GM19372 (cell line): ENCODE data around the gene NAA40.

ENCODE experiments used
- ATAC-seq: cut with Tn5 transposase; IDR thresholded peaks from one replicate; pipeline ENCODE4 v1.9.1; 2021; ENCODE audit warnings: mild to moderate bottlenecking, low read depth, moderate library complexity; ENCODE audit not compliant: unreplicated experiment

The NAA40 gene

GRCh38 chr11:63911876-63912275 is 26.9 kb upstream of the NAA40 start:
- ATAC-seq = no peak

- no peak for ATAC-seq
Measured at GRCh38 chr11:63912678-63913077, 26.1 kb upstream of the NAA40 start.

GRCh38 chr11:63913866-63914830 is 24.7 kb upstream of the NAA40 start:
- no peak for ATAC-seq

- no peak for ATAC-seq
Measured at GRCh38 chr11:63914896-63915691, 23.7 kb upstream of the NAA40 start.

- no peak for ATAC-seq
Measured at GRCh38 chr11:63915961-63916836, 22.6 kb upstream of the NAA40 start.

GRCh38 chr11:63916837-63917691 is 21.7 kb upstream of the NAA40 start, which contains the start of gene RCOR2:
Gene RCOR2, minus strand, starts transcription at chr11:63917164. Its CDS starts 708 bp downstream, at chr11:63916456.
- no peak for ATAC-seq

GRCh38 chr11:63917692-63918506 is 20.9 kb upstream of the NAA40 start:
- no peak for ATAC-seq

GRCh38 chr11:63918507-63919191 is 20.2 kb upstream of the NAA40 start:
- no peak for ATAC-seq

GRCh38 chr11:63919267-63920125 is 19.3 kb upstream of the NAA40 start:
- no peak for ATAC-seq

GRCh38 chr11:63920126-63920938 is 18.5 kb upstream of the NAA40 start:
- ATAC-seq = no peak

- no peak for ATAC-seq
Measured at GRCh38 chr11:63920939-63921417, 17.8 kb upstream of the NAA40 start.

GRCh38 chr11:63922673-63923192 is 16.1 kb upstream of the NAA40 start:
- ATAC-seq = no peak

- no peak for ATAC-seq
Measured at GRCh38 chr11:63923319-63923718, 15.5 kb upstream of the NAA40 start.

- no peak for ATAC-seq
Measured at GRCh38 chr11:63929616-63930015, 9.2 kb upstream of the NAA40 start.

GRCh38 chr11:63931045-63931444 is 7.8 kb upstream of the NAA40 start:
- ATAC-seq = no peak

- ATAC-seq = no peak
Measured at GRCh38 chr11:63931876-63932275, 6.9 kb upstream of the NAA40 start.
